NCI-H446 (cell line): Measurements from ENCODE around the gene OLFML2B.
A peak's percentile ranks its signal among the peaks of the same experiment; 100 is the strongest.
"Not testable (repeated sequence)": the region's sequence is repeated elsewhere in the genome, so short reads cannot be mapped to it uniquely, and the experiment has no call there.

ENCODE experiments used
- DNase-seq, 2 experiments: peaks; one replicate each; lab custom pipeline; 2025; lab: John Stamatoyannopoulos, UW

OLFML2B gene

GRCh38 chr1:162023547-162024501 is at the start of gene OLFML2B:
OLFML2B (minus strand) TSS chr1:162023869; CDS start chr1:162023430, 439 bp downstream.
- DNase-seq, result peak; percentile 4 to 21

GRCh38 chr1:162072740-162073139 is 49.1 kb upstream of the OLFML2B start:
- no peak for DNase-seq

GRCh38 chr1:162070825-162071224 is 47.2 kb upstream of the OLFML2B start:
- DNase-seq, result no peak

GRCh38 chr1:162070094-162070748 is 46.6 kb upstream of the OLFML2B start:
- DNase-seq, result no peak

- peak; percentile 24 to 79 for DNase-seq
These were observed 45.8 kb upstream of the OLFML2B start, which contains the start of gene NOS1AP for GRCh38 chr1:162069334-162070093. NOS1AP (plus strand) TSS chr1:162069691; CDS start chr1:162070178, 487 bp downstream.

GRCh38 chr1:162068301-162068700 is 44.6 kb upstream of the OLFML2B start:
- DNase-seq, result no peak

- DNase-seq, result no peak
These were observed 43.8 kb upstream of the OLFML2B start for GRCh38 chr1:162067466-162067865.

- not testable (repeated sequence) for DNase-seq
These were observed 43.2 kb upstream of the OLFML2B start for GRCh38 chr1:162066836-162067235.

GRCh38 chr1:162065016-162065415 is 41.3 kb upstream of the OLFML2B start:
- no peak for DNase-seq

- DNase-seq, result peak; percentile 39 to 70
These were observed 38.9 kb upstream of the OLFML2B start for GRCh38 chr1:162062542-162063015.

- no peak for DNase-seq
These were observed 36.6 kb upstream of the OLFML2B start for GRCh38 chr1:162060314-162060713.

- DNase-seq, result no peak
These were observed 36.1 kb upstream of the OLFML2B start for GRCh38 chr1:162059721-162060120.

- DNase-seq, result no peak
These were observed 32.9 kb upstream of the OLFML2B start for GRCh38 chr1:162056579-162056978.

- peak; percentile 39 to 72 for DNase-seq
These were observed 32.4 kb upstream of the OLFML2B start for GRCh38 chr1:162056043-162056442.

- no peak for DNase-seq
These were observed 31.4 kb upstream of the OLFML2B start for GRCh38 chr1:162055062-162055461.

GRCh38 chr1:162053949-162054348 is 30.3 kb upstream of the OLFML2B start:
- DNase-seq, result not testable (repeated sequence)

GRCh38 chr1:162046921-162047320 is 23.3 kb upstream of the OLFML2B start:
- no peak for DNase-seq

- DNase-seq, result no peak
These were observed 18.7 kb upstream of the OLFML2B start for GRCh38 chr1:162042361-162042760.

GRCh38 chr1:162040657-162041056 is 17.0 kb upstream of the OLFML2B start:
- no peak for DNase-seq

GRCh38 chr1:162040001-162040400 is 16.3 kb upstream of the OLFML2B start:
- no peak for DNase-seq

GRCh38 chr1:162038624-162039023 is 15.0 kb upstream of the OLFML2B start:
- DNase-seq, result no peak

GRCh38 chr1:162036163-162036562 is 12.5 kb upstream of the OLFML2B start:
- no peak for DNase-seq
